Panc1 (cell line): ENCODE measurements around the gene HKDC1. TPM values are rescaled to one million over a fixed set of nuclear protein-coding genes. Genes with fewer than 3 reads are reported as not detected.

Experiments used
- ATAC-seq: fragments of 200-7000 bp; cut with Tn5 transposase; 2 replicates; pipeline ENCODE4 v1.9.1; 2020; ENCODE audit warnings: mild to moderate bottlenecking, moderate library complexity
- BruUV-seq: library from RNA; stranded (reverse); fragments of 400-500 nt; replicated peaks from 2 replicates; lab custom pipeline; 2021; lab: Mats Ljungman, UMichigan
- CTCF ChIA-PET: fragments of 300-600 bp; sonication (Branson Sonifier 250); formaldehyde crosslinking; loops from one replicate; lab custom pipeline; 2022; ENCODE audit warnings: antibody characterized with exemption; lab: Charles Lee
- POLR2A ChIA-PET: fragments of 300-600 bp; sonication (Branson Sonifier 250); formaldehyde crosslinking; loops from one replicate; lab custom pipeline; 2022; ENCODE audit warnings: antibody characterized with exemption; lab: Charles Lee
- DNase-seq: peaks from one replicate; pipeline ENCODE4 v3.0.0-alpha.2; 2010; ENCODE audit warnings: low read depth, low spot score
- H3K27ac ChIP-seq: 2 replicates; pipeline ENCODE4 v1.5.1; 2011; ENCODE audit warnings: mild to moderate bottlenecking, low read length, inconsistent platforms
- H3K27me3 ChIP-seq: fragments of 200-500 bp; sonication (Bioruptor generic); 2 replicates; pipeline ENCODE4 v1.6.0; 2014; ENCODE audit warnings: low read length, inconsistent platforms; ENCODE audit not compliant: control insufficient read depth, insufficient read depth
- H3K36me3 ChIP-seq: fragments of 200-500 bp; sonication (Bioruptor generic); 2 replicates; pipeline ENCODE4 v1.5.1; 2014; ENCODE audit warnings: inconsistent platforms, mild to moderate bottlenecking, low read length, moderate library complexity; ENCODE audit not compliant: control insufficient read depth, insufficient read depth
- H3K4me1 ChIP-seq: 2 replicates; pipeline ENCODE4 v1.5.1; 2011; ENCODE audit warnings: inconsistent platforms, mild to moderate bottlenecking, low read length, moderate library complexity; ENCODE audit not compliant: control insufficient read depth, insufficient read depth
- H3K4me3 ChIP-seq, 2 experiments: 2 replicates each; pipeline ENCODE4 v1.5.1; 2011 to 2012; ENCODE audit warnings: low read depth in 2 of 2, low read length in 2 of 2, mild to moderate bottlenecking in 2 of 2, inconsistent platforms in 1 of 2, moderate library complexity in 1 of 2
- H3K9me3 ChIP-seq: fragments of 200-500 bp; sonication (Bioruptor generic); 2 replicates; pipeline ENCODE4 v1.5.1; 2014; ENCODE audit warnings: low read depth, mild to moderate bottlenecking, inconsistent platforms, low read length, moderate library complexity; ENCODE audit not compliant: control insufficient read depth, insufficient read depth
- CTCF ChIP-seq: fragments of 450-650 bp; IDR thresholded peaks from 2 replicates; pipeline ENCODE4 v1.5.1; 2017; ENCODE audit warnings: mild to moderate bottlenecking
- POLR2AphosphoS5 ChIP-seq: IDR thresholded peaks from 2 replicates; pipeline ENCODE4 v1.6.1; 2012; ENCODE audit warnings: mild to moderate bottlenecking, low read depth, low read length, moderate library complexity
- REST ChIP-seq, 2 experiments: IDR thresholded peaks; 2 replicates each; pipeline ENCODE4 v1.6.1; 2011 to 2012; ENCODE audit warnings: low read depth in 2 of 2, control low read depth in 1 of 2, low read length in 1 of 2, mild to moderate bottlenecking in 1 of 2, moderate library complexity in 1 of 2; ENCODE audit not compliant: insufficient read depth in 1 of 2
- SIN3A ChIP-seq: IDR thresholded peaks from 2 replicates; pipeline ENCODE4 v1.6.1; 2012; ENCODE audit warnings: low read depth, mild to moderate bottlenecking, low read length, moderate library complexity, borderline replicate concordance; ENCODE audit not compliant: insufficient read depth
- TCF7L2 ChIP-seq: IDR thresholded peaks from 2 replicates; pipeline ENCODE4 v1.6.1; 2011; ENCODE audit warnings: mild to moderate bottlenecking, low read depth, low read length, inconsistent platforms
- in situ Hi-C: cut with HindIII; loops from 2 replicates; pipeline ENCODE4 v1.10.0; 2016; ENCODE audit warnings: low sequenced_read_pairs, low pct_unique_long_range_greater_than_20kb
- intact Hi-C: fragments of 100-400 bp; cut with micrococcal nuclease; formaldehyde crosslinking; loops from one replicate; pipeline ENCODE4 v1.10.0; 2022; ENCODE audit not compliant: unreplicated experiment
- total RNA-seq: library from RNA; stranded (reverse); gene quantifications from one replicate; pipeline ENCODE4 v1.2.1, GENCODE V29; 2021; ENCODE audit not compliant: unreplicated experiment

The HKDC1 gene
- total RNA-seq, 1 experiment from 2014 or later: 1.1 TPM

DNA sequence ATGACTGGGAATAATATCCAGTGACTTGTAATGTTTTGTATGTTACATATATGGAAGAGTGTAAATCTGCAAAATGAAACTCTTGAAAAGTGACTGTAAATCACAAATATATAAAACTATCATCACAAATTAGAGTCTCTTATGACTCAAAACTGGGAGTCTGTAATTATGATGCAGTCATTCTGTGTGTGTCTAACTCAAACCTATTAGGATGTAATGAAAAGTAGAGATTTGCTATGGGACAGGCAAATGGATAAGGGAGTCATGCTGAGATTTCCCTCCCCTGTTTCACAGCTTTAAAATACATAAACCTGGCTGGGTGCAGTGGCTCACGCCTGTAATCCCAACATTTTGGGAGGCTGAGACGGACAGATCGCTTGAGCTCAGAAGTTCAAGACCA is 8.6 kb upstream of the HKDC1 start:
- H3K36me3 ChIP-seq: peaks cover 9% of the 10 kb centered on the region
- H3K4me1 ChIP-seq: peaks cover 8% of the 10 kb centered on the region; the same call in 1 of the 2 replicates
- DNase-seq (no peak), ATAC-seq (no peak)
- H3K4me3 ChIP-seq: no peak overlapping the region
- no peak overlapping the region for H3K27ac ChIP-seq
- H3K9me3 ChIP-seq: no peaks in the 10 kb centered on the region
- in situ Hi-C loops (no loop called here), intact Hi-C loops (no loop called here)
- no peaks in the 10 kb centered on the region for H3K27me3 ChIP-seq
- BruUV-seq: no TSS peak
- ChIA-PET POLR2A (no interaction called here), CTCF (interaction anchor here (0.6 to 1.0 kb wide), 2 partner anchors 8 to 25 kb away, joined by 4 to 5 read pairs; no protein-coding TSS in a partner anchor)
- TF ChIP-seq REST (IDR thresholded peaks at IDR 0.05; ENCODE audit: insufficient read depth in 1 of 2, low read depth in 2 of 2, low read length in 1 of 2) (no peak), POLR2AphosphoS5 (no peak), TCF7L2 (no peak), SIN3A (no peak), CTCF (no peak)

- Histone ChIP-seq H3K4me3 (no peak overlapping the region), H3K36me3 (no peaks in the 10 kb centered on the region), H3K9me3 (no peaks in the 10 kb centered on the region), H3K27ac (no peak overlapping the region), H3K4me1 (peaks cover 8% of the 10 kb centered on the region; the same call in 1 of the 2 replicates), H3K27me3 (no peaks in the 10 kb centered on the region)
- in situ Hi-C loops (no loop called here), intact Hi-C loops (no loop called here)
- CTCF ChIA-PET: no interaction called here
- POLR2A ChIA-PET: no interaction called here
- no peak for TF ChIP-seq TCF7L2
- TF ChIP-seq CTCF: no peak
- no peak for TF ChIP-seq SIN3A
- no peak for TF ChIP-seq POLR2AphosphoS5
- no peak for TF ChIP-seq REST (IDR thresholded peaks at IDR 0.05; ENCODE audit: insufficient read depth in 1 of 2, low read depth in 2 of 2, low read length in 1 of 2)
- DNase-seq (no peak), ATAC-seq (no peak)
- BruUV-seq: no TSS peak
Measured at GRCh38 chr10:69213591-69214311, 6.4 kb upstream of the HKDC1 start.
